Stimulated activated CD8-positive, alpha-beta memory T cell treated with anti-CD3 and anti-CD28 coated beads, Interleukin-7, amount 100 ng/mL, for 1 hour (primary cell): Measurements from ENCODE around the gene PAPOLG.

Source experiments
- DNase-seq, 2 donors: peaks; one replicate each; pipeline ENCODE4 v3.0.0-alpha.2; 2020; ENCODE audit warnings: low read depth in 2 of 2

The PAPOLG gene

GRCh38 chr2:60756097-60757087 is at the start of gene PAPOLG:
Gene PAPOLG, plus strand, starts transcription at chr2:60756268. Its CDS starts 211 bp downstream, at chr2:60756479.
- peak; percentile 92 to 98 for DNase-seq

- no peak for DNase-seq
These were observed 48.2 kb upstream of the PAPOLG start for GRCh38 chr2:60707750-60708371.

- DNase-seq, result no peak
These were observed 47.3 kb upstream of the PAPOLG start for GRCh38 chr2:60708630-60709320.

- DNase-seq, result no peak
These were observed 45.4 kb upstream of the PAPOLG start for GRCh38 chr2:60710707-60711106.

GRCh38 chr2:60715561-60715960 is 40.5 kb upstream of the PAPOLG start:
- DNase-seq, result no peak

GRCh38 chr2:60717691-60718090 is 38.4 kb upstream of the PAPOLG start:
- no peak for DNase-seq

GRCh38 chr2:60719331-60719730 is 36.7 kb upstream of the PAPOLG start:
- DNase-seq, result no peak

GRCh38 chr2:60725466-60725865 is 30.6 kb upstream of the PAPOLG start:
- DNase-seq, result no peak

GRCh38 chr2:60728855-60729254 is 27.2 kb upstream of the PAPOLG start:
- DNase-seq, result no peak

GRCh38 chr2:60735496-60736250 is 20.4 kb upstream of the PAPOLG start:
- peak in 1 of 2 donors; percentile 13 for DNase-seq

GRCh38 chr2:60738679-60739078 is 17.4 kb upstream of the PAPOLG start:
- DNase-seq, result no peak

GRCh38 chr2:60739156-60739555 is 16.9 kb upstream of the PAPOLG start:
- no peak for DNase-seq

- DNase-seq, result no peak
These were observed 14.5 kb upstream of the PAPOLG start for GRCh38 chr2:60741576-60741975.

- no peak for DNase-seq
These were observed 13.6 kb upstream of the PAPOLG start for GRCh38 chr2:60742419-60742818.

- no peak for DNase-seq
These were observed 10.7 kb upstream of the PAPOLG start for GRCh38 chr2:60745330-60745729.

- DNase-seq, result no peak
These were observed 10.3 kb upstream of the PAPOLG start for GRCh38 chr2:60745761-60746160.

GRCh38 chr2:60746318-60746717 is 9.8 kb upstream of the PAPOLG start:
- DNase-seq, result no peak

GRCh38 chr2:60759654-60760053 is 3.6 kb downstream of the PAPOLG start:
- DNase-seq, result no peak

- DNase-seq, result no peak
These were observed 8.9 kb downstream of the PAPOLG start for GRCh38 chr2:60764736-60765534.

- DNase-seq, result no peak
These were observed 10.2 kb downstream of the PAPOLG start for GRCh38 chr2:60766283-60766682.

GRCh38 chr2:60771508-60771907 is 15.4 kb downstream of the PAPOLG start:
- no peak for DNase-seq
